Trophoblast cell (in vitro differentiated cells and primary cell): ENCODE measurements around the gene MAML3.

ENCODE experiments used
- DNase-seq, 2 donors: peaks; one replicate each; pipeline ENCODE4 v3.0.0-alpha.2; 2016
- H2AFZ ChIP-seq: 2 replicates; pipeline ENCODE4 v1.6.1; 2013; ENCODE audit warnings: low read length, moderate library complexity, mild to moderate bottlenecking; ENCODE audit not compliant: insufficient read depth, poor library complexity
- H2AK5ac ChIP-seq: 2 replicates; pipeline ENCODE4 v1.6.1; 2013; ENCODE audit warnings: mild to moderate bottlenecking, low read length
- H2BK120ac ChIP-seq: 2 replicates; pipeline ENCODE4 v1.6.1; 2013; ENCODE audit warnings: low read length, mild to moderate bottlenecking, moderate library complexity; ENCODE audit not compliant: insufficient read depth, poor library complexity
- H2BK12ac ChIP-seq: 2 replicates; pipeline ENCODE4 v1.6.1; 2013; ENCODE audit warnings: mild to moderate bottlenecking, low read length, moderate library complexity
- H2BK5ac ChIP-seq: 2 replicates; pipeline ENCODE4 v1.6.1; 2013; ENCODE audit warnings: low read length, low read depth, moderate library complexity, mild to moderate bottlenecking; ENCODE audit not compliant: poor library complexity
- H3K14ac ChIP-seq: 2 replicates; pipeline ENCODE4 v1.6.1; 2013; ENCODE audit warnings: mild to moderate bottlenecking, low read length
- H3K18ac ChIP-seq: 2 replicates; pipeline ENCODE4 v1.6.1; 2013; ENCODE audit warnings: mild to moderate bottlenecking, low read length
- H3K23ac ChIP-seq: 2 replicates; pipeline ENCODE4 v1.6.1; 2013; ENCODE audit warnings: low read length
- H3K27ac ChIP-seq: 2 replicates; pipeline ENCODE4 v1.5.1; 2013; ENCODE audit warnings: low read depth, mild to moderate bottlenecking, inconsistent platforms, low read length, moderate library complexity
- H3K27me3 ChIP-seq: 2 replicates; pipeline ENCODE4 v1.6.1; 2013; ENCODE audit warnings: inconsistent platforms, mild to moderate bottlenecking, low read length, moderate library complexity; ENCODE audit not compliant: insufficient read depth
- H3K36me3 ChIP-seq, 2 experiments: 1 replicate in 1 of 2; 2 replicates in 1 of 2; pipeline ENCODE4 v1.6.1; 2013; ENCODE audit warnings: low read length in 2 of 2, mild to moderate bottlenecking in 2 of 2, moderate library complexity in 1 of 2; ENCODE audit not compliant: insufficient read depth in 2 of 2, control insufficient read depth in 1 of 2
- H3K4ac ChIP-seq: 2 replicates; pipeline ENCODE4 v1.6.1; 2013; ENCODE audit warnings: low read depth, mild to moderate bottlenecking, low read length, moderate library complexity
- H3K4me1 ChIP-seq, 2 experiments: 1 replicate in 1 of 2; 2 replicates in 1 of 2; pipeline ENCODE4 v1.6.1; 2013; ENCODE audit warnings: low read length in 2 of 2, mild to moderate bottlenecking in 2 of 2, moderate library complexity in 1 of 2; ENCODE audit not compliant: insufficient read depth in 2 of 2, control insufficient read depth in 1 of 2
- H3K4me2 ChIP-seq: 2 replicates; pipeline ENCODE4 v1.6.1; 2013; ENCODE audit warnings: inconsistent platforms, mild to moderate bottlenecking, low read length, moderate library complexity
- H3K4me3 ChIP-seq: 2 replicates; pipeline ENCODE4 v1.5.1; 2013; ENCODE audit warnings: mild to moderate bottlenecking, low read depth, low read length, inconsistent platforms
- H3K79me1 ChIP-seq: one replicate; pipeline ENCODE4 v1.6.1; 2013; ENCODE audit warnings: low read length
- H3K79me2 ChIP-seq: 2 replicates; pipeline ENCODE4 v1.6.1; 2013; ENCODE audit warnings: low read length, mild to moderate bottlenecking; ENCODE audit not compliant: control insufficient read depth, insufficient read depth, poor library complexity
- H3K9ac ChIP-seq: 2 replicates; pipeline ENCODE4 v1.6.1; 2013; ENCODE audit warnings: mild to moderate bottlenecking, low read length
- H3K9me3 ChIP-seq: 2 replicates; pipeline ENCODE4 v1.6.1; 2013; ENCODE audit warnings: low read depth, mild to moderate bottlenecking, control low read depth, inconsistent platforms, low read length; ENCODE audit not compliant: insufficient read depth
- H4K12ac ChIP-seq: 2 replicates; pipeline ENCODE4 v1.6.1; 2013; ENCODE audit warnings: low read depth, mild to moderate bottlenecking, low read length, moderate library complexity
- H4K8ac ChIP-seq: 2 replicates; pipeline ENCODE4 v1.6.1; 2013; ENCODE audit warnings: low read depth, mild to moderate bottlenecking, low read length, moderate library complexity
- H4K91ac ChIP-seq: one replicate; pipeline ENCODE4 v1.6.1; 2013; ENCODE audit warnings: low read depth, mild to moderate bottlenecking, low read length, moderate library complexity
- WGBS: extraction: QIAGEN DNeasy Blood & Tissue Kit; methylation state at CpG from one replicate; pipeline ENCODE4 v1.1.7; 2013; ENCODE audit warnings: missing lambda C conversion rate; ENCODE audit not compliant: insufficient read length, insufficient coverage; ENCODE audit errors: extremely low coverage; 5-methylcytosine and 5-hydroxymethylcytosine counted together

MAML3 gene

DNA sequence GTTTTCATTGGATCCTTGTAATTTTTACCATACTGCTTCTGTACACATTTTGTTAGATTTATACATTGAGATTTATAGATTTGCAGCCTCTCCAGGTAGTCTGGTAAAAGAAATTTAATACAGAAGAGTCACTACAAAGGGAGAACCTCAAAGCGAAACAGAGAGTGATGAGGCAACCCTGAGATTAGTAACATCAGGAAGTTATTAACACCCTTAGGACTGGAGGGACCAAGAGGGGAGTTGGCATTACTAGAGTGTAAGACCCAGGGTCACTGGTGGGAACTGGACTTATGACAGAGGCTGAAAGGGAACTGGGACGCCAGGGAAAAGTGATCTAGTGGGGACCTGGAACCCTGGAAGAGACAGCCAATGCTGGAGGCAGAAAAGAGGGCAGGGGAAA is 20.6 kb upstream of the MAML3 start:
- H3K9ac ChIP-seq, result no peak overlapping the region
- H3K79me1 ChIP-seq, result no peaks in the 10 kb centered on the region
- H3K4me3 ChIP-seq, result no peak overlapping the region
- no peaks in the 10 kb centered on the region for H3K4me1 ChIP-seq
- no peaks in the 10 kb centered on the region for H3K79me2 ChIP-seq
- H3K4me2 ChIP-seq, result no peak overlapping the region
- H2BK12ac ChIP-seq, result no peak overlapping the region
- H4K91ac ChIP-seq, result peak overlapping the region; percentile 55
- H3K27me3 ChIP-seq, result no peaks in the 10 kb centered on the region
- no peak overlapping the region for H2AK5ac ChIP-seq
- no peak overlapping the region for H3K23ac ChIP-seq
- no peak overlapping the region for H4K8ac ChIP-seq
- H3K36me3 ChIP-seq, result no peaks in the 10 kb centered on the region
- no CpG with 5 or more reads among the region's 2 CpGs for WGBS
- H3K9me3 ChIP-seq, result no peaks in the 10 kb centered on the region
- no peak for DNase-seq
- no peak overlapping the region for H4K12ac ChIP-seq
- no peak overlapping the region for H2BK5ac ChIP-seq
- H3K27ac ChIP-seq, result no peak overlapping the region
- no peak overlapping the region for H3K18ac ChIP-seq
- no peak overlapping the region for H2AFZ ChIP-seq
- H3K4ac ChIP-seq, result no peak overlapping the region
- no peak overlapping the region for H3K14ac ChIP-seq
- H2BK120ac ChIP-seq, result no peak overlapping the region

DNA sequence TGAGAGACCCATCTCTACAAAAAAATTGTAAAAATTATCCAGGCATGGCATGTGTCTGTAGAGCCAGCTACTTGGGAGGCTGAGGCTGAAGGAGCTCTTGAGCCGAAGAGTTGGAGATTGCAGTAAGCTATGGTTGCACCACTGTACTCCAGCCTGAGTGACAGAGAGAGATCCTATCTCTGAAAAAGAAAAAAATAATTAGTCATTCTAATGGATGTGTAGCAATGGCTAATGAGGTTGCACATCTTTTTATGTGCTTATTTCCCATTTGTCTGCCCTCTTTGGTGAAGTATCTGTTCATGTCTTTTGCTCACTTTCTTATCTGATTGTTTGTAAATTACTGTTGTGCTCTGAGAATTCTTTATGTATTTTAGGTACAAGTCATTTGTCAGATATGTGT is 19.0 kb upstream of the MAML3 start:
- no peak overlapping the region for H3K27ac ChIP-seq
- no CpG with 5 or more reads among the region's 1 CpG for WGBS

DNA sequence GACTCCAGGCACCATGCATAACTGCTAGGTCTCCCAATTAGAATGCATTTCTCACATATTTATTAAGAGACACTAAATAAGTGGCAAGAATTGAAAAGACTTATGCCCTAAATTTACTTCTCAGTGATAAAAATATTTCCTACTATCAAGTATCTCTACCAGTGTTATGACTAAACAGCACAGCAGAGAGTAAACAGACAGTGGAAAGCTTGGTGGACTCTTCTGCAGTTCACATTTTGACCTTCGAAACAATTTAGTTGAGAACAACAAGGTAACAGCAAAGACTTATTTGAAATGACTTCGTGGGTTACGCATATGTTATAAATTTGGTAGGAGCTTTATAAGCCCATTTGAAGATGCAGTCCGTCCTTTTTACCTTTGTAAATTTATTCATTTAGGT is 16.3 kb upstream of the MAML3 start:
- H3K79me1 ChIP-seq, result peaks cover 2% of the 10 kb centered on the region
- DNase-seq, result no peak
- no peak overlapping the region for H3K27ac ChIP-seq
- no peaks in the 10 kb centered on the region for H3K27me3 ChIP-seq
- H2BK12ac ChIP-seq, result no peak overlapping the region
- H2AK5ac ChIP-seq, result no peak overlapping the region
- H3K9ac ChIP-seq, result no peak overlapping the region
- WGBS, result no CpG with 5 or more reads among the region's 4 CpGs
- H3K14ac ChIP-seq, result no peak overlapping the region
- H2BK120ac ChIP-seq, result no peak overlapping the region
- H3K79me2 ChIP-seq, result no peaks in the 10 kb centered on the region
- H2AFZ ChIP-seq, result no peak overlapping the region
- no peak overlapping the region for H3K23ac ChIP-seq
- H4K8ac ChIP-seq, result no peak overlapping the region
- no peak overlapping the region for H4K91ac ChIP-seq
- peaks cover 2 to 4% of the 10 kb centered on the region in 2 experiments for H3K4me1 ChIP-seq
- H3K9me3 ChIP-seq, result no peaks in the 10 kb centered on the region
- no peak overlapping the region for H3K4me2 ChIP-seq
- H4K12ac ChIP-seq, result no peak overlapping the region
- H3K18ac ChIP-seq, result no peak overlapping the region
- no peak overlapping the region for H2BK5ac ChIP-seq
- no peaks in the 10 kb centered on the region for H3K36me3 ChIP-seq
- no peak overlapping the region for H3K4ac ChIP-seq
- no peak overlapping the region for H3K4me3 ChIP-seq

More for the DNA sequence above, 19.0 kb upstream of the MAML3 start:
- H3K9me3 ChIP-seq, result no peaks in the 10 kb centered on the region
- no peak overlapping the region for H2BK120ac ChIP-seq
- no peaks in the 10 kb centered on the region for H3K79me1 ChIP-seq
- H3K4me1 ChIP-seq, result peaks cover 0 to 2% of the 10 kb centered on the region in 2 experiments
- no peak overlapping the region for H4K91ac ChIP-seq
- H3K79me2 ChIP-seq, result no peaks in the 10 kb centered on the region
- H3K27me3 ChIP-seq, result no peaks in the 10 kb centered on the region
- no peaks in the 10 kb centered on the region for H3K36me3 ChIP-seq
- no peak overlapping the region for H2BK5ac ChIP-seq
- H3K9ac ChIP-seq, result no peak overlapping the region
- H3K4ac ChIP-seq, result no peak overlapping the region
- H3K14ac ChIP-seq, result no peak overlapping the region
- H3K18ac ChIP-seq, result no peak overlapping the region
- H4K8ac ChIP-seq, result no peak overlapping the region
- no peak overlapping the region for H2BK12ac ChIP-seq
- H3K4me2 ChIP-seq, result no peak overlapping the region
- no peak overlapping the region for H3K23ac ChIP-seq
- H3K4me3 ChIP-seq, result no peak overlapping the region
- no peak overlapping the region for H2AFZ ChIP-seq
- H4K12ac ChIP-seq, result no peak overlapping the region
- DNase-seq, result peak; percentile 33 to 64
- no peak overlapping the region for H2AK5ac ChIP-seq

DNA sequence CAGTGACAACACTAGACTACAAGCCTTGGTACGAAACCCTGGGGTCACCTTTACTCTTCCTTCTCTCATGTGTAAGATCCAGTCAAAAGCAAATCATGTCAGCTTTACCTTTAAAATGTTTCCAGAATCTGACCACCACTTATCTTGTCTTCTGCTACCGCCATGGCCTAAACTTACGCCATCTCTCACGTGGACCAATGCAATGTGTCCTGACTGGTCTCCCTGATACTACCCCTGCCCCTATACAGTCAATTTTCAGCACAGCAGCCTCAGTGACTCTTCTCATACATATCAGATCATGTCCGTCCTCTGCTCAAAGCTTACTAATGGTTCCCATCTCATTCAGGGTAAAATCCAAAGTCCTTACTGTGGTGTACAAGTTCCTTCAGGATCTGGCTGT is 15.0 kb upstream of the MAML3 start:
- no CpG with 5 or more reads among the region's 5 CpGs for WGBS

More for the DNA sequence above, 15.0 kb upstream of the MAML3 start:
- Histone ChIP-seq H2BK120ac (no peak overlapping the region), H3K4ac (no peak overlapping the region), H3K9me3 (no peaks in the 10 kb centered on the region), H3K18ac (no peak overlapping the region), H2BK5ac (no peak overlapping the region), H3K4me3 (no peak overlapping the region), H3K27ac (peak overlapping the region; percentile 16), H2AK5ac (no peak overlapping the region), H4K12ac (no peak overlapping the region), H3K79me1 (peaks cover 5% of the 10 kb centered on the region), H3K4me1 (peaks cover 4 to 6% of the 10 kb centered on the region in 2 experiments), H3K9ac (no peak overlapping the region), H4K91ac (no peak overlapping the region), H4K8ac (no peak overlapping the region), H3K14ac (no peak overlapping the region), H3K23ac (no peak overlapping the region), H3K79me2 (no peaks in the 10 kb centered on the region), H3K36me3 (no peaks in the 10 kb centered on the region), H3K27me3 (no peaks in the 10 kb centered on the region), H2AFZ (no peak overlapping the region), H3K4me2 (no peak overlapping the region), H2BK12ac (no peak overlapping the region)
- peak; percentile 72 to 87 for DNase-seq
